GM10847 (cell line): ENCODE data around the gene CC2D2B.

ENCODE experiments used
- POLR2A ChIP-seq: IDR thresholded peaks from 2 replicates; pipeline ENCODE4 v1.6.1; 2011; ENCODE audit not compliant: insufficient read length; ENCODE audit errors: extremely low read depth

CC2D2B gene

GRCh38 chr10:95881316-95881715, 26.5 kb upstream of the CC2D2B start:
- no peak for TF ChIP-seq POLR2A

- TF ChIP-seq POLR2A, result no peak
Observed at GRCh38 chr10:95889830-95890229, 17.9 kb upstream of the CC2D2B start.

- TF ChIP-seq POLR2A, result no peak
Observed at GRCh38 chr10:95896071-95896850, 11.5 kb upstream of the CC2D2B start.

DNA sequence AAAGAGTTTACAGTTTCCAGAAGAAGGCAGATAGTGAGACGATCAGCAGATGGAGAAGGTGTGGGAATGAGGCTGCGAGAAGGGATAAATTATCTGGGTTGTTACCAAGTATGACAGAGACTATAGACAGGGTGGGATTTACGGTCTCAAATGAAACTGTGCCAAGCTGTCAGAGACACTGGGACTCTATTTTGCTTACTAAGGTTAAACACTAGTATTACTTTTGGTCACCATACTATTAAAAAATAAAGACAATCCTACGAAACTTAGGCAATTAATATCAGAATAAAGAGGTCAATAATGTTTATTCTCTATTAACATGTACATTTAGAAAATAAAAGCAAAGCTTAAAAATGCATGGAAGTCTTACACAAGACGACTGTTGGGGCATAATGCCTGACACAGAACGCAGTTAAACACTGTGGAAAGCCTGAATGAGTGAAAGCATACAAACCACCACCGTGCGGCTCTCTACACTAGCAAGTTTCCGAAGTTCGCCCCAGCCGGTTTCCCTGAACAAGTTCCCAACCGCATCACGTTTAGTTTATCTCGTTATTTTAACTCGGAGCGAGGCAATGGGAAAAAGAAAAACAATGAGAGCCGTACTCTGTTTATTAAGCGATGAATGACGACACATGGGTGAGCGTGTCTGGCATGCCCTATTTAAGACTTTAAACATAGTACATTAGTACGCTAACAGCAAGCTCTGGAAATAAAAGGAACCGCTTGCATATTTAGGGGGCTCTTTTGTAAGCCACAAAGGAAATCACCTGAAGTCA, 909 bp upstream of the CC2D2B start:
- no peak for TF ChIP-seq POLR2A

DNA sequence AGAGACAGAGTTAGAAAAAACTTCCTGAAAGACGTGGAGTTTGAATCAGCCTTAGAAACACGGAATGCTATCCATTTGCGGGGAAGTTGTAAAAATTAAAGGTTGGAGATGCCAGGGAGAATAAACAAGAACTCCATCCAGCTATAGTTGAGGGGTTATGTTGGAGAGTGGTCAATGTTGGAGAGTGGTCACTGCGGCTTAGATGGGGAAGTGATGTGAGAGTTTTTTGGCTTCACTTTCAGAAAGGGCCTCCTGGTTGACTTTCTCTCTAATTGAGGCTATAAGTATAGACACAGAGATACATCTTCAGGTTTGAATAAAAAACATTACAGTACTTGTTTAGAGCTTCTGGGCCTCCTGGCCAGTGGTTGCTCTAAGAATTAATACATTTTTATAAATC, 675 bp downstream of the CC2D2B start:
- no peak for TF ChIP-seq POLR2A

DNA sequence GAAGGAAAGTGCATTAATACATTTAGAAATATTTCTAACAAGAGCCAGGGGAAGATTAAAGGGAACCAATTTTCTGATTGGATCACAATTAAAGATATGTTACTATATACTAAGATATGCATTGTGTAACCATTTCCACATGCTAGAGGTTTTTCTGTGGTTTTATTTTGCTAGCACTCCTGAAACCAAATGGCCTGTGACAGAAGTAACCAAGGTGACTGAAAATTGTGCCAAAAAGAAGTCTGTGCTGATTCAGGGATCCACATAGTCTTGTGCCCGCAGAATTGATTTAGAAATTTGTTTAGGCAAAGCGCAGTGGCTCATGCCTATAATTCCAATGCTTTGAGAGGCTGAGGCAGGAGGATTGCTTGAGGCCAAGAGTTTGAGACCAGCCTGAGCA, 1.8 kb downstream of the CC2D2B start:
- TF ChIP-seq POLR2A, result no peak

DNA sequence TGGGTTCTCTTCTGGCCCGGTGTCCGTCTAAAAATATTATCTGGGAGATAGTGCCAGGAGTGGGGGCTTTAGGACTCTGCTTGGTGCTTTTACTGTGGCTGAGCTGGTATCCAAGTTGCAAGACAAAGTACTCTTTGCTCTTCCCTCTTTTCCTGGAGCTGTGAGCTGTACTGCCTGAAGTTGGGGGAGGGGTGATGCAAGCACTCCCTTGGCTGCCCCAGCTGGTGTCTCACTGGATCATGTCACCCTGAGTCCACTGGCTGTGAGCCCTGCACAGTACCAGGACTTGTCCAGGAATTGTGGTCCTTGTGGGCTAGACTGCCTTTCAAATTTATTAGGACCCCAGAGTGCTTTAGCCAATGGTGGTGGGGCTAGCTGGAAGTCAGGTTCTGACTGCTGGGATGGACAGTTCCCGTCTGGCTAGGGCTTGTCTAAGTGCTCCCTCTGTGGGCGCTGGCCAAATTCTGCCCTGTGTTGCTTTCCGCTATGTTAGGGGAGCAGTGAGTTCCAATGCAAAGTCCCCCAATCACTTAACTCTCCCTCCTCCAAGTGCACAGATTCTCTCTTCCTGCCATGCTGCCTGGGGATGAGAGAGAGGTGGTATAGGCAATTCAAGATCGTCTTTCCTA, 13.1 kb downstream of the CC2D2B start:
- TF ChIP-seq POLR2A, result no peak

DNA sequence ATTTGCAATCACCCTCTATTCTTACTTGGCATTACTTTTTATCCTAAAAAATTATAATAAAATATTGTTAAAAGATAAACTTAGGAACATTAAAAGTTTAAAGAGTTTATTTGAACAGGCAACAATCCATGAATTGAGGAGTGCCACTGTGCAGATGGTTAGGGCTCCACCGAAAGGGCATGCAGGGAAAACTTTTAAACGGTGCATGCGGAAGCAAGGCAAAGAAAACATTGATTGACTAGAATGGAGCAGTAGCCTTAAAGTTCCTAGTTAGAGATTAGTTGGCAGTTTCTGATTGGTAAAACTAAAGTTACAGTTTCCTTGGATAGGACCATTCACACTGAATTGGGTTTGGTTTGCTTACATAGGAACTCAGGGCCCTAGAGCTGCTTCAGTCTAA, 17.3 kb downstream of the CC2D2B start:
- TF ChIP-seq POLR2A, result no peak

DNA sequence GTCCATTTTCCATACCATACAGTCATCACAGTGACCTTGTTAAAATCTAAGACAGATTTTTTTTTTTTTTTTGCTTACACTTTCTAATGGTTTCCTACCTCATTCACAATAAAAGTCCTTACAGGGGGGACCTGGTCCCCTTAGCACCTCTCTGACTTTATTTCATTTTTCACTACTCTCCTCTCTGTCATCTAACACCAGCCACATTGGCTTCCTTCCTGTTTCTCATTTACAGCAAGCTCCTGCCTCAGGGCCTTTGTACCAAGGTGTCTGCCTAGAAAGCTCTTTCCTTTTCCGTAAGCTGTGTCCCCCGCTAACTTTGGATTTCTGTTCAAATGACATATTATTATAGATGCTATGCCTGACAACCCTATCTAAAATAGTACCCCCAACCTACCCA, 27.7 kb downstream of the CC2D2B start:
- TF ChIP-seq POLR2A, result no peak

GRCh38 chr10:95941115-95941514, 33.3 kb downstream of the CC2D2B start:
- TF ChIP-seq POLR2A, result no peak

- TF ChIP-seq POLR2A, result no peak
Observed at GRCh38 chr10:95963202-95963990, 55.6 kb downstream of the CC2D2B start.

GRCh38 chr10:95963991-95964389, 56.2 kb downstream of the CC2D2B start:
- no peak for TF ChIP-seq POLR2A

- no peak for TF ChIP-seq POLR2A
Observed at GRCh38 chr10:95964756-95965155, 57.0 kb downstream of the CC2D2B start.

GRCh38 chr10:95976362-95977229, 68.8 kb downstream of the CC2D2B start:
- TF ChIP-seq POLR2A, result no peak
